ENCODE data around the gene TPP1.
A peak's percentile ranks its signal among the peaks of the same experiment; 100 is the strongest.

TPP1 gene

GRCh38 chr11:6619004-6619745, at the start of gene TPP1:
Gene TPP1, minus strand, starts transcription at chr11:6619422. Its CDS starts 22 bp downstream, at chr11:6619400.
- peak; percentile 72 to 79 for DNase-seq (ENCODE audit: low read depth in 2 of 2)

DNA sequence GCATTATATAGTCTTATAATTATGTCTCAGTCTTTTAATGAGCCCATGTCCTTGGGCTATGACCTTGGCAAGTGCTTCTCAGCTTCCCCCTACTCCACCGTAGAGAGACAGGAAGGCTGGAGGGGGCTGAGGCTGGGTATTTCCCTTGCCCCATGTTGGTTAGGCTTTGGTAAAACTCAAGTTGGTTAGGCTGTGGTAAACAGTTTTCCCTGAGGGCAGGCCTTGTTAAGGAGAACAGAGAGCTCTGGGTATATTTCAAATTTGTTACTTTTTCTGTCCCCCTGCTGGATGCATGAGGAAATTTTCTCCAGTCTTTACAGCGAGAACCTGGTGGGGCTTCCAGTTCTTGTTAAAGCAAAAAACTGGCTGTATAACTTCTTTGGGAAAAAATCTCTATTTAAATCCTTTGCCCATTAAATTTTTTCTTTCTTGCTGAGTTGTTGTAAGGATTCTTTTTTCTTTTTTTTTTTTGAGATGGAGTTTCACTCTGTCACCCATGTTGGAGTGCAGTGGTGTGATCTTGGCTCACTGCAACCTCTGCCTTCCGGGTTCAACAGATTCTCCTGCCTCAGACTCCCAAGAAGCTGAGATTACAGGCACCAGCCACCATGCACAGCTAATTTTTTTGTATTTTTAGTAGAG, 48.6 kb upstream of the TPP1 start:
- DNase-seq (ENCODE audit: low read depth in 2 of 2) = no peak

GRCh38 chr11:6666302-6667183, 47.3 kb upstream of the TPP1 start:
- no peak for DNase-seq (ENCODE audit: low read depth in 2 of 2)

- no peak for DNase-seq (ENCODE audit: low read depth in 2 of 2)
These were observed 45.3 kb upstream of the TPP1 start for GRCh38 chr11:6664551-6664950.

DNA sequence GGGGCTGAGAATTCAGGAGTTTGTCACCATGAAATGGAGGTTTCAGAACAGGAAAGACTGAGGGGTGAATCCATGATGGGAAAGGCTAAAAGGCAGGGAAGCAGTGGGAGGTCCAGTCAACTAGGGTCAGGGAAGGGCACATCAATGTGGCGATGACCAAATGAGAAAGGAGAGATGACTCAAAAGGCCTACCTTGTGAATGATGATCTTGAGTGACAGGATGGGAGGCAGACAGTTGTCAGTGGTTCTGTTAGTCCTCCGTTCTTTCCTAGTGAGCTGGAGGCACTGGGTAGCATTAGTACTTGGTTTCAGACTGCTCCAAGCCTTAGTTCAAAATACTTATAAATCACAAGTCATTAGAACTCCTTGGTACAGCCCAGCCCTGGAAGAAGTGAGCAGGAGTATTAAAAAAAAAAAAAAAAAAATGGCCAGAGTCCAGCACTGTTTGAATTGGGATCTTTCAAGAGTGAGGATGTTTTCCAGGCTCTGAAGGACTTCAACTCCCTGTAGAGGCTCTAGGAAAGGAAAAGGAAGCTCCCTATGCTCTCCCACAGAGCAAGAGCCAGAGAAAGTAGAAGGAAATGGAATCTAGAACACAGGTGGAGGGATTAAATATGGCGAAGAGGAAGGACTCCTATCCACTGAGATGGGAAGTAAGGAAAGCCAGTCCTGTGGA, 44.7 kb upstream of the TPP1 start:
- DNase-seq (ENCODE audit: low read depth in 2 of 2) = no peak

- no peak for DNase-seq (ENCODE audit: low read depth in 2 of 2)
These were observed 41.5 kb upstream of the TPP1 start for GRCh38 chr11:6660712-6661111.

GRCh38 chr11:6658647-6659046, 39.4 kb upstream of the TPP1 start:
- no peak for DNase-seq (ENCODE audit: low read depth in 2 of 2)

- no peak for DNase-seq (ENCODE audit: low read depth in 2 of 2)
These were observed 38.1 kb upstream of the TPP1 start for GRCh38 chr11:6657346-6657745.

GRCh38 chr11:6656936-6657335, 37.7 kb upstream of the TPP1 start:
- DNase-seq (ENCODE audit: low read depth in 2 of 2) = no peak

- DNase-seq (ENCODE audit: low read depth in 2 of 2) = no peak
These were observed 37.3 kb upstream of the TPP1 start for GRCh38 chr11:6656584-6656915.

- DNase-seq (ENCODE audit: low read depth in 2 of 2) = no peak
These were observed 36.8 kb upstream of the TPP1 start, which contains the start of gene DCHS1 for GRCh38 chr11:6655790-6656583. Gene DCHS1, minus strand, starts transcription at chr11:6655809. Its CDS starts 14,196 bp downstream, at chr11:6641613.

GRCh38 chr11:6655020-6655789, 36.0 kb upstream of the TPP1 start:
- no peak for DNase-seq (ENCODE audit: low read depth in 2 of 2)

DNA sequence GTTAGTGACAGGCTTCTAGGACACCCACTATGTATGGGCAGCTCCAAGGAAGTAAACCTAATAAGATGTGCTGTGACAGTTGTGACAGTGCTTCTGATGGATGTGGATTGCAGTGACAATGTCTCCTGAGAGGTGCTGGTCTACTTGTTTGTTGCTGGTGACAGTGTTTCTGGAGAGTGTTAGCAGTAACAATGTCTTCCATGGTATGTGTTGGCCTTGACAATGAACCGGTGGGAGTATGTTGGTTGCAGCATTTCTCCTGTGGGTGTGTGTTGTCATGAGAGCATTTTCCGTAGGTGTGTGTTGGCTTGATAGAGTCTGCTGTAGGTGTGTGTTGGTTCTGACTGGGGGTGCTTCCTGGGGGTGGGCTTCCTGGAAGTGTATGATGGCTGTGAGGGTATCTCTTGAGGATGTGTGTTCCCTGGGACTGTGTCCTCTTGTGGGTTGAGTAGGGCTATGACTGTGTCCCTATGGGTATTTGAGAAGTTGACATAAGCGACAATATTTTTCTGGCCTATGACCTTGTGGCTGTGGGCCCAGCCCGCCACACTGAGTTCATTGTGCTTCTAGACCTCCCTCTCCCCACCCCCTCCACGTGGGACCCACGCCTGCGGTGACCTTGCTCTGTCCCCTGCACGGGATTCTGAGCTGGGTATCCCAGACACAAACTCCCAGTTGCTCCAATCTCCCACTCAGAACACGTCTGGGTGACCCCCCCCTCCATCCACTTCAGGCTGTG, 35.2 kb upstream of the TPP1 start:
- DNase-seq (ENCODE audit: low read depth in 2 of 2) = no peak

DNA sequence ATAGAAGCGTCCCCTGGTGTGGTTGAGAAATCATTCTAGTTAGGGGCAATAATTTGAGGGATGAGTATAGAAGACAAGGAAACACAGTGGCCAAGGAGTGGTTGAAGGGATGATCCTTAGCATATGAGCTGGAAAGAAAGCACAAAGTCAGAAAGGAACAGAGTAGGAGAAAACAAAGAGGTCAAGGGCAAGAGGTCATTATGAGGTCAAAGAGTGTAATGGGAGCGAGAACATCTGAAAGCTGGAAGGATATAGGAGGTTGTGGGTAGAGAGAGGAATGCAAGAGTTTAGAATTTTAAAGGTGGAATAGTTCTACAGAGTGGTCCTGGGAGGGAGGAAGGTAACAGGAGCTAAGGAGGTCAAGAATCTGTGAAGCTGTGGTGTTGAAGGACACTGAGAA, 34.4 kb upstream of the TPP1 start:
- DNase-seq (ENCODE audit: low read depth in 2 of 2) = no peak

DNA sequence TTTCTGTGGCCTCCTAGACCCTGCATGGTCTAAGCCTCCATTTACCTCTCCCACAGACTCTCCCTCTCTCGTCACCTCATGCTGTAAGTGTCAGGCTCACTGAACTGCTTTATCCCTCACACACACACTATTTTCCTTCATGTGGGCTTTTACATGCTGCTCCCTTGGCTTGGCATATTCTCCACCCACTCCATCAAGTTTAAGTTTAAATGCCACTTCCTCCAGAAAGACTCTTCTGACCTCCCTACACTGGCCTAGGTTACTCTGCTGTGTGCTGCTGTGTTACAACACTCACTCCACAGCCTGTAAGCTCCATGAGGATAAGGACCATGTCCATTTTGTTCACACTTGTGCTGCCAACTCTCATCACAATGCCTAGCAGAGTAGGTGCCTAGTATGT, 33.9 kb upstream of the TPP1 start:
- no peak for DNase-seq (ENCODE audit: low read depth in 2 of 2)

- DNase-seq (ENCODE audit: low read depth in 2 of 2) = no peak
These were observed 33.0 kb upstream of the TPP1 start for GRCh38 chr11:6652182-6652581.

GRCh38 chr11:6650980-6651379, 31.8 kb upstream of the TPP1 start:
- no peak for DNase-seq (ENCODE audit: low read depth in 2 of 2)

GRCh38 chr11:6650104-6650503, 30.9 kb upstream of the TPP1 start:
- DNase-seq (ENCODE audit: low read depth in 2 of 2) = no peak

DNA sequence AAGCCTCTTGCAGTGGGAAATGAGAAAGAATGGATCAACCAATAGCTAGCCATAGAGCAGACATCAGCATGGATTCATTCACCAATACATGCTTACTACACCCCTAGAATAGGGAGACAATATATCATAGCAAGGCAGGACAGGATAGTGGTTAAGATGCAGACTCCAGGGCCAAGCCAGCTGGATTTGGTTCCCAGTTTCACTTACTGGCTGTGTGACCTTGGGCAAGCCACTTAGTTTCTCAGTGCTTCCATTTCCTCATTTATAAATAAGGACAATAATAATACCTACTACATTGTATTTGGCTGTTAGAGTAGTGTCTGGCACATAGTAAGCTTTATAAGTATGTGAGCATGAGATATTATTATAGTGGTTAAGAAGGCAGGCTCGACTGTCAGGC, 29.3 kb upstream of the TPP1 start:
- no peak for DNase-seq (ENCODE audit: low read depth in 2 of 2)

GRCh38 chr11:6647836-6648235, 28.6 kb upstream of the TPP1 start:
- no peak for DNase-seq (ENCODE audit: low read depth in 2 of 2)

All from stimulated activated CD4-positive, alpha-beta T cell treated with anti-CD3 and anti-CD28 coated beads, Interleukin-4, amount 100 ng/mL, for 48 hours (primary cell).